ENCODE data around the gene TGFBR3.
A peak's percentile ranks its signal among the peaks of the same experiment; 100 is the strongest.
"Not testable (repeated sequence)": the region's sequence is repeated elsewhere in the genome, so short reads cannot be mapped to it uniquely, and the experiment has no call there.

Gene TGFBR3

DNA sequence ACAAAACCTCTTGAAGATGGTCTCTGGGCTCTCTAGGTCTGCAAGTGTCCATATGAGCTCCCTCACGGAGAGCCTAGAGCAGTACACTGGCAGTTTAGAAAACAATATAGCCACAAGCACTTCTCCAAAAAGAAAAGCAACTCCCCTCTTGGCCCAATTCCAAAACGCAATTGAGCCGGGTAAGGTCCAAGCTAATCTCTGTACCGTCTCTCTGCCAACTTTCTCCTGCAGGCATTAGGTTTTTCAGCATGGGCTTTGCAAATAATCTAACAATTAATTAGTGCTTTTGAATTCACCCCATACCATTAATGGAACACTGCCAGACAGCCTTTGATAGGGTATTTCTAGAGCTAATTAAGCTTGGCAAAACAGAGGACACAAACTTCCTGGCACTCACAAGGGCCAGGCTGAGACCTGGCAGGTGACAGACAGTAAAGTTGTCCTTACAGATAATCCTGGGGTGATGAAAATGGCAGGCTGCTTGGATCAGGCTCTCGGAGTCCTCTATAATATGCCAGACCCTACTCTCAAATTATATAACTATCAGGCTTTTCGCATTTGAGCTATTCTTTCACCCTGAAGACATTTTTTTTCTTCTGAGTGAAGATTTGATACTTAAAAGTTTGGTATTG is 39.8 kb downstream of the TGFBR3 start:
- Histone ChIP-seq H3K27me3 (ENCODE audit: low read depth, low read length) (no peaks in the 10 kb centered on the region), H3K27ac (ENCODE audit: low read length) (peak overlapping the region; percentile 43), H3K4me3 (ENCODE audit: low read depth in 1 of 2, low read length in 2 of 2) (peak overlapping the region; percentile 14 to 22), H3K9me3 (ENCODE audit: control insufficient read depth in 1 of 2, low read length in 2 of 2) (no peaks in the 10 kb centered on the region), H3K4me1 (ENCODE audit: control insufficient read depth in 1 of 2, insufficient read depth in 2 of 2, low read length in 2 of 2) (peaks cover 17 to 37% of the 10 kb centered on the region in 2 donors), H3K36me3 (ENCODE audit: control insufficient read depth in 1 of 2, insufficient read depth in 2 of 2, low read length in 2 of 2) (no peaks in the 10 kb centered on the region)

DNA sequence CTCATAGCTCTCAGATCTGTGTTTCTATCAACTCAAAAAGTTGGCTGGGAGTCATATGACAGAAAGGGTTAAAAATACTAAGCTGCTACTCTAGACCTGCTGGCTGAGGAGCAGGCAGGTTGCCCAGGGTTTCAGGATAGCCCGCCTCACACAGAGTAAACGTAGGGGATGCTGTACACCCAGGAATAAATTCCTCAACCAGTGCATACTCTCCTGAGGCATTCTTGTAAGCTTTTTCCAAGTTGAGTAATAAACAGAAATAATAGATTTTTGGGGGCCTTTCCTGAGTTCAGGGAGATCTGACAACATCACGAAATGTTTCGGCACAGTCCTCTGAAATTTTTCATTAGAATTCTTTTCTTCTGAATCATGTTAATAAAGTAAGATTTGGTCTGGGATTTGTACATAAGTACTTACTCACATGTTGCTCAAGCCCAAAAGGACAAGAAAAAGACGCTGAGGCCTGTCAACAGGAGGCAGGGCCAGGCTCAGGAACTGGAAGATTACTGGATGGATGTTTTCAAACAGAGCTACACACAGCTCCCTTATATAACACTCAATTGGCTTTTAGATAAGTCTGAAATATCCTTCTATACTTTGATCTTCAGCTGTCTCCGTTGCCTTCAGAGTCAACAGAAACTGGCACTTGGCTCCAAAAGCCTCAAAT is 41.0 kb downstream of the TGFBR3 start:
- Histone ChIP-seq H3K27me3 (ENCODE audit: low read depth, low read length) (no peaks in the 10 kb centered on the region), H3K27ac (ENCODE audit: low read length) (peak overlapping the region; percentile 58), H3K4me1 (ENCODE audit: control insufficient read depth in 1 of 2, insufficient read depth in 2 of 2, low read length in 2 of 2) (peaks cover 18 to 28% of the 10 kb centered on the region in 2 donors), H3K36me3 (ENCODE audit: control insufficient read depth in 1 of 2, insufficient read depth in 2 of 2, low read length in 2 of 2) (no peaks in the 10 kb centered on the region), H3K9me3 (ENCODE audit: control insufficient read depth in 1 of 2, low read length in 2 of 2) (no peaks in the 10 kb centered on the region), H3K4me3 (ENCODE audit: low read depth in 1 of 2, low read length in 2 of 2) (peak overlapping the region; percentile 22)

DNA sequence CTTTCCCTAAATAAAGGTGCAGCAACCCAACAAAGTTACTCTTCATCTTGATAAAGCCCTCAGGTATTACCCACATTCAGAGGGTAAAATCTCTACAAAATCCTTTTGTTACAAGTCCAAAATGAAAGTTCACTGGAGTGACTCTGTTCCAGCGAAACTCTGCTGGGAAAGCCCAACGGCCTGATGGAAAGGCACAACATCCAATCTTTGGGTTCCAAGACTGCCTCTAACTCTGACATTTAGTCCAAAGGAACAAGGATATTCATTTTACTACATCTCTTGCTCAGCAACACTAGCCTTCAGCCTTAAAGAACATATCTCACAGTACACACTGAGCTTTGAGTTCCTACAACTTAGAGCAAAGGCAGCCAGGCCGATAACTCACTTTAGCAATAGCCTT is 42.1 kb downstream of the TGFBR3 start:
- Histone ChIP-seq H3K27ac (ENCODE audit: low read length) (peak overlapping the region; percentile 58), H3K4me1 (ENCODE audit: control insufficient read depth in 1 of 2, insufficient read depth in 2 of 2, low read length in 2 of 2) (peaks cover 18 to 28% of the 10 kb centered on the region in 2 donors)

DNA sequence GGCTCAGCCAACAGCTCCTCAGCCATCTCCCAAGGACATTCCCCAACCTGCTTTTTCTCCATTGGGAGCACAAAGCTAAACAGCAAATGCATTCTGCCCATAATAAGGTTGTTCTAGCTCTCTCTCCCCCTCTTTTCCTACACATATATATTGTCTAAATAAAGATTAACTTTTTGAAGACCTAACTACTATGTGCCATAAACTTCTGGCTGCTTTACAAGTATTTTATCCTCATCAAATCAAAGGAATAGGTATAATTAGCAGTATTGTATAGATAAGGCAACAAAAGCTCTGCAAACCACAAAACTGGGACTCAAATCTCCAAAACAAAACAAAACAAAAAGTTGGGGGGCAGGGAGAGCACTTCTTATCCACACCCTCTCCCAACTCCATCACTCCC is 43.4 kb downstream of the TGFBR3 start:
- Histone ChIP-seq H3K27ac (ENCODE audit: low read length) (no peak overlapping the region), H3K9me3 (ENCODE audit: control insufficient read depth in 1 of 2, low read length in 2 of 2) (no peaks in the 10 kb centered on the region), H3K36me3 (ENCODE audit: control insufficient read depth in 1 of 2, insufficient read depth in 2 of 2, low read length in 2 of 2) (no peaks in the 10 kb centered on the region), H3K27me3 (ENCODE audit: low read depth, low read length) (no peaks in the 10 kb centered on the region), H3K4me3 (ENCODE audit: low read depth in 1 of 2, low read length in 2 of 2) (no peak overlapping the region), H3K4me1 (ENCODE audit: control insufficient read depth in 1 of 2, insufficient read depth in 2 of 2, low read length in 2 of 2) (peaks cover 18 to 20% of the 10 kb centered on the region in 2 donors)

More for the DNA sequence above, 42.1 kb downstream of the TGFBR3 start:
- no peak overlapping the region for H3K4me3 ChIP-seq (ENCODE audit: low read depth in 1 of 2, low read length in 2 of 2)
- no peaks in the 10 kb centered on the region for H3K36me3 ChIP-seq (ENCODE audit: control insufficient read depth in 1 of 2, insufficient read depth in 2 of 2, low read length in 2 of 2)
- H3K27me3 ChIP-seq (ENCODE audit: low read depth, low read length), result no peaks in the 10 kb centered on the region
- H3K9me3 ChIP-seq (ENCODE audit: control insufficient read depth in 1 of 2, low read length in 2 of 2), result no peaks in the 10 kb centered on the region

DNA sequence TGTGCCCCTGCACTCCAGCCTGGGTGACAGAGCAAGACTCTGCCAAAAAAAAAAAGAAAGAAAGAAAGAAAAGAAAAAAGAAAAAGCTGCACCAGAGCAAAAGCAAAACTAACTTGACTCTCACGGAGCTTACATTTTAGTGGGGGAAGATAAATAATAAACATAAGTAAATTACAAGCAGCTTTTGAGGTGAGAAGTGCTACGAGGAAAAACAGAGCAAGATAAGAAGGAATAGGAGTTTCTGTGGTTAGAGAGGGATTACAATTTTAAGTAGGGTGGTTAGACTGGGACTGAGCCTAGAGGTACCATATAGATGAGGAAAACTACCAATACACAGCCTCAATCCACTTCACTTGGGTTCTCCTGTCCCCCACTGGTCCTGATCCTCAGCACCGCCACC is 43.9 kb downstream of the TGFBR3 start:
- Histone ChIP-seq H3K36me3 (ENCODE audit: control insufficient read depth in 1 of 2, insufficient read depth in 2 of 2, low read length in 2 of 2) (no peaks in the 10 kb centered on the region), H3K9me3 (ENCODE audit: control insufficient read depth in 1 of 2, low read length in 2 of 2) (no peaks in the 10 kb centered on the region), H3K4me3 (ENCODE audit: low read depth in 1 of 2, low read length in 2 of 2) (no peak overlapping the region), H3K27me3 (ENCODE audit: low read depth, low read length) (no peaks in the 10 kb centered on the region), H3K4me1 (ENCODE audit: control insufficient read depth in 1 of 2, insufficient read depth in 2 of 2, low read length in 2 of 2) (peaks cover 18% of the 10 kb centered on the region in 2 donors), H3K27ac (ENCODE audit: low read length) (peak overlapping the region; percentile 20)

DNA sequence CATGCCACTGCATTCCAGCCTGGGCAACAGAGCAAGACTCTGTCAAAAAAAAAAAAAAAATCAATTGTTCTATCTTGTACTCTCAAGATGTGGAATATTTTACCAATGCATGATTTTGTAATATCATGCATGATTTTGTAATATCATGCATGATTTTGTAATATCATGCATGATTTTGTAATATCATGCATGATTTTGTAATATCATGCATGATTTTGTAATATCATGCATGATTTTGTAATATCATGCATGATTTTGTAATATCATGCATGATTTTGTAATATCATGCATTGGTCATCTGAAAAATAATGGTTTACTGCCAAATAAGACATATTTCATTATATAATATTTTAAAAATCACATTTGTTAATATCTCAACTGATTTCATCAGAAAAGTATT is 45.7 kb downstream of the TGFBR3 start:
- not testable (repeated sequence) for H3K27ac ChIP-seq (ENCODE audit: low read length); H3K27me3 ChIP-seq (ENCODE audit: low read depth, low read length); H3K9me3 ChIP-seq (ENCODE audit: control insufficient read depth in 1 of 2, low read length in 2 of 2); H3K36me3 ChIP-seq (ENCODE audit: control insufficient read depth in 1 of 2, insufficient read depth in 2 of 2, low read length in 2 of 2); H3K4me3 ChIP-seq (ENCODE audit: low read depth in 1 of 2, low read length in 2 of 2); H3K4me1 ChIP-seq (ENCODE audit: control insufficient read depth in 1 of 2, insufficient read depth in 2 of 2, low read length in 2 of 2)

DNA sequence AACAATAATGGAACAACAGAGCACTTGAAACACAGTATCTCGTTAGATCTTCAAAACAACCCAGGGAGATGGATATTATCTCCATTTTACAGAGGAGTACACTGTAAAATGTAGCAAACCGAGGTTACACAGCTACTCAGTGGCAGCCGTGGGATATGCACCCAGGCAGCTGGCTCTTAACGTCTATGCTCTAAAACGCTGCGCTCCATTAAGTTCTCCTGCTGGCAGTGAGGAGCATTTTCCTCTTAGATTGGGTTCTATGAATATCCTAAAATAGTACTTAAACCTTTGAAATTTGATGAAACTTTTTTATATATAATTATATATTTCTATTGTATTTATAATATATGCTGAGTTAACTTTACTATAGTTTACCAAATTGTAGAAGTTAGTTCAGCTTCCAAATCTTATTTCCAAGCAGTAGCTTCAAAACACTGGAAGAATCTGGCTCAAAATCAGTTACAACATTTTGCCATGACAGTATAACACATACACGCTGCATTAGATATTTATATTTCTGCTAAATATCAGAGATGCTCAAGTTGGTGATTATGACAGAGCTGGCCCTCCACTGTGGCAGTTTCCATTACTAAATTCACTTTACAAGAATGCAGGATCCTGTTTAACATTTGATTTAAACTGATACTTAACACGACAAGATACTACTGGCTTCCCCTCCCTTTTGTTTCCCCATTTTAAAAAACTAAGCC is 49.5 kb downstream of the TGFBR3 start:
- Histone ChIP-seq H3K27ac (ENCODE audit: low read length) (no peak overlapping the region), H3K4me3 (ENCODE audit: low read depth in 1 of 2, low read length in 2 of 2) (no peak overlapping the region), H3K36me3 (ENCODE audit: control insufficient read depth in 1 of 2, insufficient read depth in 2 of 2, low read length in 2 of 2) (no peaks in the 10 kb centered on the region), H3K4me1 (ENCODE audit: control insufficient read depth in 1 of 2, insufficient read depth in 2 of 2, low read length in 2 of 2) (peaks cover 9 to 22% of the 10 kb centered on the region in 2 donors), H3K9me3 (ENCODE audit: control insufficient read depth in 1 of 2, low read length in 2 of 2) (no peaks in the 10 kb centered on the region), H3K27me3 (ENCODE audit: low read depth, low read length) (no peaks in the 10 kb centered on the region)

DNA sequence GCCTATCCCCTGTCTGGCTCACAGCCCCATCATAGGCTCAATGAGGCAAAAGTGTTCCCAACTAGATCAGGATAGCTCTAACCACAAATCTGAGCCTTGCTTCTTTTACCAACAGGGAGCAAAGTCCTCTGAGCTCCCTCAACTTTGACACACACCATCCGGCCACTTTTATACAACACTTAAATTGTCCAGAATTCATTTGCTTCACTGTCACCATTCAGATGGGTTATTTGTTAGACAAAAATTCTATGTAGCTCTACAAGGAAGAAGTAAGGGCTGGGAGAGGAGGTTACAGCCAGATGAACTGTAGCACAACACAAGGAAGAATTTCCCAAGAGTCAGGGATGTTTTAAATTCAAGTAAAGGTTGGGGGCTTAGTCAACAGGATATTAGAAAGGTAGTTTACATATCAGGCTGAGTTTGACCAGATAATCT is 50.8 kb downstream of the TGFBR3 start:
- Histone ChIP-seq H3K4me3 (ENCODE audit: low read depth in 1 of 2, low read length in 2 of 2) (no peak overlapping the region), H3K27me3 (ENCODE audit: low read depth, low read length) (no peaks in the 10 kb centered on the region), H3K27ac (ENCODE audit: low read length) (no peak overlapping the region), H3K36me3 (ENCODE audit: control insufficient read depth in 1 of 2, insufficient read depth in 2 of 2, low read length in 2 of 2) (no peaks in the 10 kb centered on the region), H3K4me1 (ENCODE audit: control insufficient read depth in 1 of 2, insufficient read depth in 2 of 2, low read length in 2 of 2) (peaks cover 19 to 36% of the 10 kb centered on the region in 2 donors), H3K9me3 (ENCODE audit: control insufficient read depth in 1 of 2, low read length in 2 of 2) (no peaks in the 10 kb centered on the region)

DNA sequence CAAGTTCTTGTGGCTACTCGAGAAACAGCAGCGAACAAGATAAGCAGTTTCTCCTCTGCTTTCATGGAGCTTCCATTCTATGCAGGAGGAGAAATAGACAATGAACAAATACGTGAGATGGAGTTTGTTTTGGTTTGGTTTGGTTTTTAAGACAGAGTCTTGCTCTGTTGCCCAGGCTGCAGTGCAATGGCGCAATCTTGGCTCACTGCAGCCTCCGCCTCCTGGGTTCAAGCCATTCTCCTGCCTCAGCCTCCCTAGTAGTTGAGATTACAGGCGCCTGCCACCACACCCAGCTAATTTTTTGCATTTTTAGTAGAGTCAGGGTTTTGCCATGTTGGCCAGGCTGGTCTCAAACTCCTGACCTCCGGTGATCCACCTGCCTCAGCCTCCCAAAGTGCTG is 51.4 kb downstream of the TGFBR3 start:
- H3K27ac ChIP-seq (ENCODE audit: low read length), result peak overlapping the region; percentile 10
- H3K36me3 ChIP-seq (ENCODE audit: control insufficient read depth in 1 of 2, insufficient read depth in 2 of 2, low read length in 2 of 2); H3K27me3 ChIP-seq (ENCODE audit: low read depth, low read length); H3K9me3 ChIP-seq (ENCODE audit: control insufficient read depth in 1 of 2, low read length in 2 of 2); H3K4me3 ChIP-seq (ENCODE audit: low read depth in 1 of 2, low read length in 2 of 2): not testable (repeated sequence)
- H3K4me1 ChIP-seq (ENCODE audit: control insufficient read depth in 1 of 2, insufficient read depth in 2 of 2, low read length in 2 of 2), result peaks cover 22 to 37% of the 10 kb centered on the region in 2 donors

DNA sequence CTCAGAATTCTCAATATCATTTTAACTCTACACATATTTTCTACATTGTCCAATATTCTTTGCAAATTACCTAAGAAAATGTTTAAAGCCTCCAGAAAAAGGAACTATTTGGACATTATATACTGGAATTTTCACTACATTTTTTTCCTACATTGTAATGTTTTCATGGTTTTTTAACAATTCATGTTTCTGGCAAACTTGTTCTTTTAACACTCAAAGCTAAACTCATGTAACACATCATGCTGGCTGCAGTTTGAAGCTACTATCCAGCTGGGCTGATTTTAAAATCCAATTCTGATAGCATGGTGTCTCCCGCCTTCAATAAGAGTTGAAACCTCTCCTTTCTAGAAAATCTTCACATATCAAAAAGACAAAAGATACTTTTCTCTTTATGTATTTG is 52.0 kb downstream of the TGFBR3 start:
- Histone ChIP-seq H3K27me3 (ENCODE audit: low read depth, low read length) (no peaks in the 10 kb centered on the region), H3K4me1 (ENCODE audit: control insufficient read depth in 1 of 2, insufficient read depth in 2 of 2, low read length in 2 of 2) (peaks cover 22 to 39% of the 10 kb centered on the region in 2 donors), H3K4me3 (ENCODE audit: low read depth in 1 of 2, low read length in 2 of 2) (no peak overlapping the region), H3K9me3 (ENCODE audit: control insufficient read depth in 1 of 2, low read length in 2 of 2) (no peaks in the 10 kb centered on the region), H3K27ac (ENCODE audit: low read length) (peak overlapping the region; percentile 10), H3K36me3 (ENCODE audit: control insufficient read depth in 1 of 2, insufficient read depth in 2 of 2, low read length in 2 of 2) (no peaks in the 10 kb centered on the region)

DNA sequence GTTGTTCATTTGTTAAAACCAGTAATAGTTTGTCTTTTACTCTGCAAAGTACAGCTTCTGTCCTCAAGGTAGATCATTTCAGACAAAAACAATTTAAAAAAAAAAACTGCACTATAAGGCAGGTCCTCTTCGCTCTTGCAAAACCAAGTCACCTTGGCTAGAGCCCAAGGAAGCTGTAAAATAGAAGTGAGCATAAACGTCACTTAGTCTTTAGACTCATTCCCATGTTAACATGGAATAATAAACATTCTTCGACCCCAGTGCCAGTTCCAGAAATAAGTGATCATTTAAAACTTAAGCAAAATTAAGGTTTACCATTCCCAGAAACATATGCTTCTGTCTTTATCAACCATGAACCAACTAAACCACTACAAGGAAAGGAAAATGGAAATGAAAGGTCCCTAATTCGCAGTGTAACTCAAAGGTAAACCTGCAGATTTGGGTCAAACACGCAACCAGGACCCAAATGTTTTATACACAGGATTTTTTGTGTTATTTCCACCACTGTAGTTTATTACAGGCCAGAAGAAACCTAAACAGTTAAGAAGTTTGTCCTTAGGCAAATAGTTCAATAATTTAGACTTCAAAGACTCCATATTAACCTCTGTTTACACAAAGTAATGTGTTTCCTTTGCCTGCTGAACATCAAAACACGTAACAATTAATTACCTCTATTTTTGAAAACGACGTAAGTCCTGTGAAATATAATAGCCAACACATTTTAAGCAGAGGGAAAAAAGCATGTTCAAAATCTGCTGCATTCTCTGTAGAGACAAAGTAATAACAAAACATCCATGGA is 54.6 kb downstream of the TGFBR3 start:
- Histone ChIP-seq H3K4me1 (ENCODE audit: control insufficient read depth in 1 of 2, insufficient read depth in 2 of 2, low read length in 2 of 2) (peaks cover 22 to 59% of the 10 kb centered on the region in 2 donors), H3K36me3 (ENCODE audit: control insufficient read depth in 1 of 2, insufficient read depth in 2 of 2, low read length in 2 of 2) (no peaks in the 10 kb centered on the region), H3K9me3 (ENCODE audit: control insufficient read depth in 1 of 2, low read length in 2 of 2) (no peaks in the 10 kb centered on the region), H3K27ac (ENCODE audit: low read length) (peak overlapping the region; percentile 77), H3K27me3 (ENCODE audit: low read depth, low read length) (no peaks in the 10 kb centered on the region), H3K4me3 (ENCODE audit: low read depth in 1 of 2, low read length in 2 of 2) (peak overlapping the region in 1 of 2 donors; percentile 15)

All from muscle layer of duodenum (tissue), 2 donors.